Measurements from ENCODE around the gene TENM3. TPM values are rescaled to one million over a fixed set of nuclear protein-coding genes. Genes with fewer than 3 reads are reported as not detected.
"Not testable (repeated sequence)": the region's sequence is repeated elsewhere in the genome, so short reads cannot be mapped to it uniquely, and the experiment has no call there.

TENM3 gene
- not detected for total RNA-seq
- not detected for polyA plus RNA-seq (2013, experiment 1 of 2)
- polyA plus RNA-seq (2013, experiment 2 of 2): 0.42 TPM
- total RNA-seq: 0 to 0.25 (median 0) reads per million in 172 experiments

GRCh38 chr4:182243204-182243603 lies at the start of gene TENM3:
TSS of gene TENM3 (plus strand) at chr4:182243402. CDS start at chr4:182324021, 80,619 bp downstream.
- POLR2A ChIA-PET; H3K4me1 Mint-ChIP-seq (ENCODE audit: low read depth); H3K36me3 Mint-ChIP-seq (ENCODE audit: low read depth); ATAC-seq (ENCODE audit: poor library complexity); H3K27me3 ChIP-seq (ENCODE audit: control insufficient read depth in 1 of 2, insufficient read depth in 2 of 2, low read length in 2 of 2); intact Hi-C loops (cut with DNase I, micrococcal nuclease); H3K27ac ChIP-seq (ENCODE audit: low read depth in 1 of 2, low read length in 2 of 2); H3K4me3 ChIP-seq (ENCODE audit: low read length); H3K4me1 ChIP-seq (ENCODE audit: insufficient read depth, low read length); H3K9me3 Mint-ChIP-seq; H3K4me3 Mint-ChIP-seq; H3K27me3 Mint-ChIP-seq; H3K9me3 ChIP-seq (ENCODE audit: control insufficient read depth in 1 of 2, insufficient read depth in 1 of 2, low read length in 2 of 2); H3K27ac Mint-ChIP-seq; DNase-seq; CTCF ChIA-PET; H3K36me3 ChIP-seq (ENCODE audit: insufficient read depth, low read length): not testable (repeated sequence)

DNA sequence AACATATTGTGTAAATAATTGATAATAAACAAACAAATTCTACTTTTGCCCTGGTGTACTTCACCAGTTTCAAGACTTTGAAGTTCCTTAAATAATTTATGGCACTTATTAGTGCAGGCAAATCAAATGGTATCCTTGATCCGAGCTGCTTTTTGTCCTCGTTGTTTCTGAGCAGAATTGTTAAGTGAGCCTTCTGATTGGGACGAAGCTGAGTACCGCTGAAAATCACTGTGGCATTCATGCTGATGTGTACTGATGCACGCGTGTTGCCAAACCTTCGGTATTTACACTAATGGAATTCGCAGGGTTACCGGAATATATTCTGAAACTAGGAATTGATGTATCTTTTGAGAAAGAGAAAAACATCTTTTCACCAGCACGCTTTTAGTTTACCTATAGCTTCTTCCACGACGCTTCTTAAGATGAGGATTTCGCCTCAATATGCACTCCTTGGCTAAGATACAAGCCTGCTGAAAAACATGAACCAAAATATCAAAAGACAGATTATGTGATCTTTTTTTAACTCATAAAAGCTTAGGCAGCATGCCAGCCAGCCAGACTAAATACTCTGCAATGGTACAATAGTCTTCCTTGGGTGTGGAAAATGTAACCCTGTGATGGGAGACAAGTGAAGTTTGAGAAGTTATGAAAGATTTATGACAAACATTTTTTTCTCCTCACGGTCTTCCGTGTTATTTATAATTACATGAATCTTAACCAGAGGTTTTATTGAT lies 48.9 kb upstream of the TENM3 start:
- intact Hi-C loops (cut with DNase I, micrococcal nuclease): no loop called here

DNA sequence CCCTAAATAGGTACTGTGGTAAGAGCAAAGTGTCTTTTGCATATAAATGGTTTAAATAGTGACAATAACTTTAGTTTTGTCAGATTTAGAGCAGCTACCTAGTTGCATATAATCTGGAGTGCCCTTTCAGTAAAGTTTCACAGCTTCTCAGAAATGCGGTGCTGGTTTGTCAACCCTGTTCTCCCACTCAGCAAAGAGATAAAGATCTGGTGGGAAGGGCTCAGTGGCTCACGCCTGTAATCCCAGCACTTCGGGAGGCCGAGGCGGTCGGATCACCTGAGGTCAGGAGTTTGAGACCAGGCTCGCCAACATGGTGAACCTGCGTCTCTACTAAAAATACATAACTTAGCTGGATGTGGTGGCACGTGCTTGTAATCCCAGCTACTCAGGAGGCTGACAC lies 45.6 kb upstream of the TENM3 start:
- Histone ChIP-seq H3K27me3 (ENCODE audit: control insufficient read depth in 1 of 2, insufficient read depth in 2 of 2, low read length in 2 of 2) (no peaks in the 10 kb centered on the region), H3K27ac (ENCODE audit: low read depth in 1 of 2, low read length in 2 of 2) (no peak overlapping the region), H3K36me3 (ENCODE audit: insufficient read depth, low read length) (no peaks in the 10 kb centered on the region), H3K9me3 (ENCODE audit: control insufficient read depth in 1 of 2, insufficient read depth in 1 of 2, low read length in 2 of 2) (peaks cover 0 to 9% of the 10 kb centered on the region in 2 experiments), H3K4me1 (ENCODE audit: insufficient read depth, low read length) (no peaks in the 10 kb centered on the region), H3K4me3 (ENCODE audit: low read length) (no peak overlapping the region)
- H3K9me3 Mint-ChIP-seq: no peaks in the 10 kb centered on the region
- no peaks in the 10 kb centered on the region for H3K27me3 Mint-ChIP-seq
- intact Hi-C loops (cut with DNase I, micrococcal nuclease): no loop called here
- no peaks in the 10 kb centered on the region for H3K36me3 Mint-ChIP-seq (ENCODE audit: low read depth)
- no peaks in the 10 kb centered on the region for H3K4me1 Mint-ChIP-seq (ENCODE audit: low read depth)
- no peak overlapping the region for H3K27ac Mint-ChIP-seq
- POLR2A ChIA-PET: no interaction called here
- DNase-seq: no peak
- CTCF ChIA-PET: no interaction called here
- ATAC-seq (ENCODE audit: poor library complexity): no peak
- TF ChIP-seq, protein P1, sequence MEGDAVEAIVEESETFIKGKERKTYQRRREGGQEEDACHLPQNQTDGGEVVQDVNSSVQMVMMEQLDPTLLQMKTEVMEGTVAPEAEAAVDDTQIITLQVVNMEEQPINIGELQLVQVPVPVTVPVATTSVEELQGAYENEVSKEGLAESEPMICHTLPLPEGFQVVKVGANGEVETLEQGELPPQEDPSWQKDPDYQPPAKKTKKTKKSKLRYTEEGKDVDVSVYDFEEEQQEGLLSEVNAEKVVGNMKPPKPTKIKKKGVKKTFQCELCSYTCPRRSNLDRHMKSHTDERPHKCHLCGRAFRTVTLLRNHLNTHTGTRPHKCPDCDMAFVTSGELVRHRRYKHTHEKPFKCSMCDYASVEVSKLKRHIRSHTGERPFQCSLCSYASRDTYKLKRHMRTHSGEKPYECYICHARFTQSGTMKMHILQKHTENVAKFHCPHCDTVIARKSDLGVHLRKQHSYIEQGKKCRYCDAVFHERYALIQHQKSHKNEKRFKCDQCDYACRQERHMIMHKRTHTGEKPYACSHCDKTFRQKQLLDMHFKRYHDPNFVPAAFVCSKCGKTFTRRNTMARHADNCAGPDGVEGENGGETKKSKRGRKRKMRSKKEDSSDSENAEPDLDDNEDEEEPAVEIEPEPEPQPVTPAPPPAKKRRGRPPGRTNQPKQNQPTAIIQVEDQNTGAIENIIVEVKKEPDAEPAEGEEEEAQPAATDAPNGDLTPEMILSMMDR (IDR thresholded peaks at IDR 0.05): no peak
- no peak overlapping the region for H3K4me3 Mint-ChIP-seq

More for the DNA sequence above, 48.9 kb upstream of the TENM3 start:
- DNase-seq (no peak), ATAC-seq (ENCODE audit: poor library complexity) (no peak)
- H3K27ac Mint-ChIP-seq: no peak overlapping the region
- TF ChIP-seq, protein P1 (IDR thresholded peaks at IDR 0.05): no peak
- no peaks in the 10 kb centered on the region for H3K9me3 Mint-ChIP-seq
- no peak overlapping the region for H3K4me3 ChIP-seq (ENCODE audit: low read length)
- no peak overlapping the region for H3K27ac ChIP-seq (ENCODE audit: low read depth in 1 of 2, low read length in 2 of 2)
- H3K27me3 Mint-ChIP-seq: no peaks in the 10 kb centered on the region
- H3K9me3 ChIP-seq (ENCODE audit: control insufficient read depth in 1 of 2, insufficient read depth in 1 of 2, low read length in 2 of 2): peaks cover 0 to 5% of the 10 kb centered on the region in 2 experiments
- H3K4me3 Mint-ChIP-seq: no peak overlapping the region
- POLR2A ChIA-PET: no interaction called here
- H3K36me3 ChIP-seq (ENCODE audit: insufficient read depth, low read length): no peaks in the 10 kb centered on the region
- H3K36me3 Mint-ChIP-seq (ENCODE audit: low read depth): no peaks in the 10 kb centered on the region
- CTCF ChIA-PET: no interaction called here
- H3K4me1 ChIP-seq (ENCODE audit: insufficient read depth, low read length): no peaks in the 10 kb centered on the region
- H3K27me3 ChIP-seq (ENCODE audit: control insufficient read depth in 1 of 2, insufficient read depth in 2 of 2, low read length in 2 of 2): no peaks in the 10 kb centered on the region
- no peaks in the 10 kb centered on the region for H3K4me1 Mint-ChIP-seq (ENCODE audit: low read depth)

DNA sequence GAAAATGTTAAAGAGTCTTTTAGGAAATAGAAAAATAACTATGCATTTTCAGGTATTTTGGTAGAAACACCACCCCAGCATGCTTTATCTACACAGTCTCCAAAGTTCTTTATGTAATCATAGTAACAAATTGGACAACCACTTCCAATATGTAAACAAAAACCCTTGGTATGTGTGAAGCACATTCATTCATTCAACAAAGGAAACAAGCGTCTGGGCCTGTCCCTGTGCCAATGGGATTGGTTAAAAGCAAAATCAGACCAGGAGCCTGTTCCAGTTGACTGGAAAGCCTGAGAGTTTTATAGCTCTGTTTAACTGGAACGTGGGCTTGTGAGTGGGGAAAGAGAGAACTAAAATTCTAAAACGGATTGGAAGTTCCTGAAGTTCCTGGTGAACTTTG lies 41.3 kb upstream of the TENM3 start:
- Histone ChIP-seq H3K9me3 (ENCODE audit: control insufficient read depth in 1 of 2, insufficient read depth in 1 of 2, low read length in 2 of 2) (peaks cover 0 to 15% of the 10 kb centered on the region in 2 experiments), H3K27ac (ENCODE audit: low read depth in 1 of 2, low read length in 2 of 2) (no peak overlapping the region), H3K36me3 (ENCODE audit: insufficient read depth, low read length) (no peaks in the 10 kb centered on the region), H3K4me3 (ENCODE audit: low read length) (no peak overlapping the region), H3K27me3 (ENCODE audit: control insufficient read depth in 1 of 2, insufficient read depth in 2 of 2, low read length in 2 of 2) (no peaks in the 10 kb centered on the region), H3K4me1 (ENCODE audit: insufficient read depth, low read length) (no peaks in the 10 kb centered on the region)
- ATAC-seq (ENCODE audit: poor library complexity): no peak
- POLR2A ChIA-PET: no interaction called here
- H3K4me3 Mint-ChIP-seq: no peak overlapping the region
- TF ChIP-seq, protein P1 (IDR thresholded peaks at IDR 0.05): no peak
- no peaks in the 10 kb centered on the region for H3K9me3 Mint-ChIP-seq
- no peak for DNase-seq
- H3K27ac Mint-ChIP-seq: no peak overlapping the region
- no peaks in the 10 kb centered on the region for H3K4me1 Mint-ChIP-seq (ENCODE audit: low read depth)
- CTCF ChIA-PET: no interaction called here
- no peaks in the 10 kb centered on the region for H3K27me3 Mint-ChIP-seq
- no peaks in the 10 kb centered on the region for H3K36me3 Mint-ChIP-seq (ENCODE audit: low read depth)
- intact Hi-C loops (cut with DNase I, micrococcal nuclease): no loop called here
